CD1c-positive myeloid dendritic cell (primary cell): ENCODE measurements around the gene PAX6.

Experiments
- DNase-seq: peaks from one replicate; pipeline ENCODE4 v3.0.0-alpha.2; 2016; ENCODE audit errors: extremely low spot score

PAX6 gene

DNA sequence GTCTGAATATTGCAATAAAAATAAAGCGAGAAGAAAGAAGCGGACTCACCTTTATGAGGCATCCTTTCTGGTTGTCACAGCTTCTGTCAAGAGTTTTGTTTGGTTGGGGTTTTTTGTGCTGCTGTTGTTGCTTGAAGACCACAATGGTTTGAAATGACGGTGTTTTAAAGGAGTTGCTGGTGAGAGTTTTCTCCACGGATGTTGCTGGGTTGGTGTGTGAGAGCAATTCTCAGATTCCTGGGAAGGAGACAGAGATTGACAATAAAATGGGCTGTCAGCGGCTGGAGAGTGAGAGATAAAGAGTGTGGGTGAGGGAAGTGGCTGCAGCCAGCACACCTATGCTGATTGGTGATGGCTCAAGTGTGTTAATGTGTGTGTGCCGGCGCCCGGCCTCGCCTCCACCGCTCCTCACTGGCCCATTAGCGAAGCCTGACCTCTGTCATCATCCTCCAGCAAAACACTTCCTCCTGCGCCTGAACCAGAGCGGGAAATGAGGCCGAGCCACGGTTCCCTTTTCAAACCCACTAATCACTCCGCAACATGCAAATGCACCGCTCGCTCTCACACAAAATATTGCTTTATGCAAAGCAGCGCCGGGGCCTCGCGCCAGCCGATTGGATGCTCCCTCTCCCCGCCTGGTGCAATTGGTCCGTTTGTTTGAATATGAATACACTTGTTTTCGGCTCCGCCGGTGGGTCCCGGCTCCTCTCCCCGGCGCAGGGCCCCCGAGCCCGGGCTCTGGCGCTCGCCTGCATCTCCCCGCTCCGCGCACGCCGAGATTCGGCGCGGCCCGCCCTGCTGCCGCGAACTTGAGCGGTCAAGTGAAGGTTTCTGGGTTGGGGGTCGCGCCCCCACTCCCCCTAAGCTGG is at the start of gene PAX6:
PAX6 (minus strand) TSS at position 544 of the 869 bp plus-strand sequence. CDS start 4,911 bp downstream, outside the sequence.
- peak; percentile 92 for DNase-seq

DNA sequence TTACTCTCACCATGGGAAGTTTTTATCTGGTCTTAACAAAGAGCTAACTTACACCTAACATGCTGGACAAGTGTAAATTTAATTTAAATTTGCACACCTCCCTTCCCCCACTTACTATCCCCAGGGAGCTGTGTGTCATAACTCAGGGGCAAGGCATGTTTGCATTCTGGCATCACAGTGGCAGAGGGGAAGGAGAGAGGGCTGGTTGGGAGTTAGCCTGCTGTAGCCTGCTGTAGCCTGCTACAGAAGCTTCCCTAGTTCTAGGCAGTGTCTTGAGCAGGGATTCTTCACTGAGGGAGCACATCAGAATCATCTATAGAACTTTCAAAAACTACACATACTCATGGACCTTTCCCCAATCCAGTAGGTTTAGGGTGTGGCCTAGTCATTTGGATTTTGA is 49.3 kb upstream of the PAX6 start:
- DNase-seq = no peak

DNA sequence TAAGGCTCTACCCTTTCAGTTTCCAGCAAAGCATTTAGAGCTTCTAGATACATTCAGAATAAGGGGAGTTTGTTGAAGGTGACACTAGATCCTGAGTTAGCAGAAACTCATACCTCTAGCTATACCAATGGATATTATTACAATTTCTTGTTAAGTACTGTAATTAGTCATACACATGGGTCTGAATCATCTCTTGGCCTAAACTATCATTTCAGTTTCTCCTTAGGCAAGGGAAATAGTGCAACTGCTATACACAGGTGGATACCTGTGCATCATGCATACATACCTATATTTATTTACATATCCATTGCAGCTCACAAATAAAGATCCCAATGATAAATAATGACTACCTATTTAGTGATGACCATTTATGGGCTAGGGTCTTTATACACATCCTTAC is 45.1 kb upstream of the PAX6 start:
- no peak for DNase-seq

DNA sequence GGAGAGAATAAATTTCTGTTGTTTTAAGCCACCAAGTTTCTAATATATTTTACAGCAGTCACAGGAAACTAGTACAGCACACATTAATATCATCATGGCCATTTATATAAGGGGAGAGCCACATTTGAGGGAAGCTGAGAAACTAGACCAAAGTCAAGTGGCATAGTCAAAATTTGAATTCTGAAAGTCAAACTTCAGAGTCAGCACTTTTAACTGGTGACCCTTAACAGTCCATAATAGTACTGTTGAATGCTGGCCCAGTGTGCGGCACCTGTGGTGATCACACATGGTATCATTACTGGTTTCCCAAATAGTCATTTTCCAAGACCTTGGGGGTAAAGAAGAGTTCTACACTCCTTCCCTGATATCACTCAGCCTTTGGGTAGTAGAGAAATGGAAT is 44.3 kb upstream of the PAX6 start:
- no peak for DNase-seq

DNA sequence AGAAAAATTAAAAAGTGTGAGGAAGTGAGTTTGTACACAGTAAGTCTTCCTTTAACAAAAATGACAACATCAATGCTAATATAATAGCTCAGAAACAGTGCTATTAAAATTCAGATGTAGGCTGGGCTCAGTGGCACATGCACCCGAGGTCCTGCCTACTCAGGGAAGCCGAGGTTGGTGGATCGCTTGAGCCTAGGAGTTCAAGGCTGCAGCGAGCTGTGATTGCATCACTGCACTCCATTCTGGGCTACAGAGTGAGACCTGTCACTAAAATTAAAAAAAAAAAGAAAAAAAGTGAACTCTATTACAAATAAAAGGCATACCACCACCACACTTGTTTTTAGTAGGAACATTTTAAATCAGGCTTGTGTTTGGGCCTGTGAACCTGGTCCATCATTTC is 39.2 kb upstream of the PAX6 start:
- no peak for DNase-seq

DNA sequence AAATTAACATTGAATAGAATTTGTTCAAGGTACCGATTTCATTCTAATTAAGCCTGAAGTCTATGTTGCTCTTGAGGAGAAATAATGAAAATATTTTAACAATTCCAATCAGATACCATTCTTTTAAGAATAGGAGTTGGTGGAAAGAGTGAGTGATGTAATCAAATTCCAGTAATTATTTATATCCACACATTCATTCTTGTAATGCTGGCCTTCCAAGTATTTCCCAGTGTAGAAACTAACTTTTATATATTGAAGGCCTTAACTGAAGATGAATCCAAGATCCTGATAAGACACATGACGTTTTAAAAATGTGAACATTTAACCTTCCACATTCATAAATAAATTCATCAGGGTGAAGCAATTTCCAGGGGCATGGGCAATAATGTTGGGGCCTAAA is 36.6 kb upstream of the PAX6 start:
- DNase-seq = no peak

DNA sequence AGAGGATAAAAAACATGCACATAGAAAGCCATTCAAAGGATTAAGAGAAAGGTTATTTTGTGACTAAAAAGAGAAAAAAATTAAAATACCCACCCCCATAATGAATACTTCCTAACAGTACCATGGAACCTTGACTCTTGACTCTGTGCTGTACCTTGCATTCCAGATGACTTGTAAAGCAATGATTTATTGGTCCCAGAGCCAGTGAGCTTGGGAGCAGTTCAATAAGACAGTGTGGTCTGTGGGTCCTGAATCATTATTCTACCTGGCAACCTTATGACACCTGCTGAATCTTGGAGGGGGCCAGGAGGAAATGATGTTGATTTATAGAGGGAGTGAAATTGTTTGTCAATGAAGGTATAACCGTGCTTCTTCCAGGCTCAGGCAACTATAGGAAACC is 34.2 kb upstream of the PAX6 start:
- no peak for DNase-seq

DNA sequence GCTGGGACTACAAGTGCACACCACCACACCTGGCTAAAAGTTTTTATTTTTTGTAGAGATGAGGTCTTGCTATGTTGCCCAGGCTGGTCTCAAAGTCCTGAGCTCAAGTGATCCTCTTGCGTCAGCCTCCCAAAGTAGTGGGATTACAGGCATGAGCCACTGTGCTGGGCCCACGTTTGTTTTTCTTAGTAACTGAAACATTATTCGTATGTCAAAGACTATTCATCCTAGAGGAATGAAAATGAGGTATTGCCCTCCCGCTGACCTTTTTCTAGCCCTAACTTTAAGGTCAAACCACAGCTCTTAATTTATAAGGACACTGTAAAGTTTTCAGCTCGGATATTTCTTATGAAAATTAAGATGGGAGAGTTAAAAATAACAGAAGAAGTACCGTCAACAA is 33.2 kb upstream of the PAX6 start:
- DNase-seq = no peak

DNA sequence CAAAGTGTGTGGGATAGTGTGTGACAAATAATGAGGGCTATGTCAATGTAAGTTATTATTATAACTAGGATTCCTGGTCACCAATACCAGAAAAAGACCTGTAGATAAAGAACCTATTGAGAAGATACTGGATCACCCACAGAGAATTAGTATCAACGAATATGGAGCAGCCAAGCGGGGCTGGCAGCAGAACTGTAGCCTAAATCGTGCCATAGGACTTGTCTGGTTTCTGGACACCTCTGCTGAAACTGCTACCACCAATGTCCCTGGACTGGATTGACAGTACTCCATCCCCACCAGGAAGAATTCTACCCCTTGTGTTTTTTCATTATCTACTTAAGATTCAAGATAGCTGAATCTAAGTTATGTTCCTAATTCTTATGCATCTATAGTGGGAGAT is 30.3 kb upstream of the PAX6 start:
- DNase-seq = no peak

DNA sequence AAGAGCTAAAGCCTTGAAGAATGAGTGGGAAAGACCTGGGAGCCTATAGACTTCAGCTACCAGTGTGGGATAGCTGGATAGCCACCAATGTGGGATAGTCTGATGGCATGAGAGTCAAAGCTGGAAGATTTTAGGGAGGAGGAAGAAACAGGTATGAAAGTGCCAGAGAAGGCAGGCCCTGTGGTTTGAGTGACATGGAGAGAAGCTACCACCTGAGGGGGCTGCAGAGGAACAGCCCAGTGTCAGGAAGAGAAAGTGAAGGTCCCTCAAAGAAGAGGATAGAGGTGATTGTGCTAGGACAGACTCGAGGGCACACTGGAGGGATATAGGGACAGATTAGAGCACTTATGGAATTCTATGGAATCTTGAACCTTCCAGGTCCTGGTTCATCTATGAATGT is 23.1 kb upstream of the PAX6 start:
- no peak for DNase-seq

DNA sequence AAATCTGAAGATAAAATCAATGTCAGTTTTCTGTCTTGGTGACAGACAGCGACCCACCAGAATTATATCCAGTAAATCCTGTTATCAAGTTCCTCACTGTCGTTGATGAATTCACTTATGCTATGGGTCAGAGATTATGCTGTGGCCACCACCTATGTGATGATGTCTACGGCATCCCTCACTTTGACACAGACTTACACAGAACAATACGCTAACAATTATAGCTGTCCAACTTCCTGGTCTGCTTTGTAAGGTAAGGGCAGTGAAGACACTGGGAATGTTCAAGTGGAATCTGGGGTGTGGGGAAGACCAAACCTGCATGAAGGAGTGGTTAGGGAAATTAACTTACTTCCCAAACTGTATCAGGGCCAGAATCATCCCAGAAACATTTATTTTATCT is 19.3 kb upstream of the PAX6 start:
- DNase-seq = no peak

DNA sequence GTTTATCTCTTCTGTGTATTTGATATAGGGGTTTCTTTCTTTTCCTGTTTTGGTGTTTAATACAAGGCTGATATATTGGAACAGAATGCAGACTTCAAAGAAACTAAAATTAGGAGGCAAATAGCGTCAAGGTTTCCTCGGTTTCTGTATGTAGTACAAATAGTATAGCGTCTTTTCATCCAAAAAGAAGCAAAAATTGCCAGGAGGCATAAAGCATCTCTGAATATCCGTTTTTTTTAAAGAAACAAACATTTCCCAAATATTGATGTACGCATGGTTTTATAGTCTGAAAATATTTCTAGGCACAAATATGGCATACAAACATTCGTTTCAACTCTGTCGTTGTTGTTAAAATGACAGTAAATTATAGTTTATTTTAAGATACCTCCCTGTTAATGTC is 17.1 kb upstream of the PAX6 start:
- no peak for DNase-seq

DNA sequence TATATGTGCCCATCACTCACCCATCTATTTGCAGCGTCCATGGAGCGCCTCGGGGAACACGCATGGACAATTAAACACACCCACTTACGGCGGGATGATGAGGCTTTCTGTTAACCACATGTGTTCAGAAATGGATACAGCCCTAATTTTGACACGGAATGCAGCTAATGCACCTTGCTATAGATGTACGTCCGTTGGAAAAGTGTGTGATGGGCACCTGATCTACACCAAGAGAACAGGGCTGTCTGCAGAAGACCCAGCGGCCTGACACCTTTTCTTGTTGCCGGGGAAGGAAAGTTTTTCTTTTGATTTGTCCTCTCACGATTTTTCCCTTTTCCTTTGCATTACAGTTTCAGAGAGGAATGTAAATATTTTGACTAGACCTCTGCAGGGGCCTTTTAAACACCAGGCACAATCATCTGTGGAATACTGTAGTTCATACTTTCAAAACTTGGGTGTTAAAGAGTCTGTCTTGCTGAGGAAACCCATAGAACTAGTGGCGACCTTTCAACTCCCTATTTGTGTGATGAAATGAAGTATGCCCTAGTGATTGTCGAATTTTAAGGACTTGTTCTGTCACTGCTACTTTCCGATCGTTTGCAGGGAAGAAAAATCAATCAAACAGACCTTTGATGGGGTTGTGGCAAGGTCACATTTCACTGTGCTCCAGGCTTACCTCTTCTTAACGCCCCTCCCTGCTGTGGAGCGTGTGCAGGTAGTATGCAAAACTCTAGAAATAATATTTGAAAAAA is 16.5 kb upstream of the PAX6 start:
- DNase-seq = no peak

DNA sequence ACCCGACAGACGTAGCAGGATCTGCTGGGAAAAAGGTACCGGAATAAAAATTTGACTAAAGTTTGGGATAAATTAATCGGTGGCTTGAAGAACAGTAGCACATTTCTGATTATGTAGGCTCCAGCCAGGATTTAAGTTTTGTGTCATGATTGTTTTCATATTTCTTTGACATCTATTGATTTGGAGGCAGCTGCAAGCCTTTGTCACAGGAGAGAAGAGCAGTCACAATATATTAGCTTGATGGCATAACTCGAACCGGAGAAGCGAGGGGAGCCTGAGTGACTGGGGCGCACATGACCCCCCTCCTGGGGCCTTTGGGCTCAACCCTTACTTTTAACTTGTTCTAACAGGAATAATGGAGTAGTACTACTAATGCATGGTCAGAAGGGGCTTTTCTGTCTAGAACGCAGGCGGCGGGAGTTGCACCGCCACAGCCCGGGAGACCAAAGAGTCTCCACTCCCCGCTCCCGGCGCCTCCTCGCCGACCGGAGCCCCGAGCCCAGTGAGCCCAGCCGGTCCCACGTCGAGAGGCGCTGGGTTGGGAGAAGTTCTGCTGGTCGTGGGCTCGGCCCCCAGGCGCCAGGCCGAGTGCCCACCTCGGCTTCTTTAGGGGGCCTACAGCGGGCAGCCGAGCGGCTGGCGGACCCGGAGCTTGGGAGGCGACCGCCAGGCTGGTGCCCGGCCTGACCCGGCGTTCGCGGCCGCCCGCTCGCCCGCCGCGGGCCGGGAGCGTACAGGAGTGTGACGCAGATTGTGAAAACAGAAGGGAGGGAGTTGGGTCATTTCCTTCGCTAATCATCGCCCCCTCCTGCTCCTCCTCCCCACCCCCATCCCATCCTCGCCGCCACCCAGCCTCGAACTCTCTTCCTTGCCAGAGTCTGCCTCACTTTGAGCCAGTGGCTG is 15.7 kb upstream of the PAX6 start:
- no peak for DNase-seq

DNA sequence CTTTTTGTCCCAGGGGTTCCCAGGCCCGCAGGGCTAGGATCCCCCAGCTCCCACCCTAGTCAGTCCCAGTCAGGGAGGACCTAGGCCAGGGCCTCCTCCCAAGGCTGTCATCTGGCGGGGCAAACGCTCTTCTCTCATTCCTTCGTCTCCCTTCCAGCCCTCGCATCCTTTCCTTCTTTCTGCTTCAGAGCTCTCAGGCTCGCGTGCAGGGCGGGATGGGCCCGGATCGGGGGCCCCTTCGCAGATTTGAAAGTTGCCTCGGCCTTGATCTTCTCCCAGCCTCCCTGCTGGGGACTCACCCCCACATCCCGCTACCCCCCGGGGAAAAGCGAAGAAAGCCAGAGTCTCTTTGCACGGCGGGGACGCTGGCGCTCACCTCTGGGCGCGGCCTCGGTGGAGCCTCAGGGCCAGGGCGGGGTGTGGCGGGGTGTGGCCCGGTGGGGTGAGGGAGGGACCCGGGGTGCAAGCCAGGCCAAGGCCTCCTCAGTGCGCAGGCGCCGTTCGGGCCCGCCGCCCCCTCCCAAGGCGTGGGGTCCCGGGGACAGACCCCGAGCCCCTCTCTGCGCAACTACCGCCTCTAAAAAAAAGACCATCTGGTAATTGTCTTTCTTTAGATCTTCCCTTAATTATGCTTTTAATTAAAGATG is 14.8 kb upstream of the PAX6 start:
- DNase-seq = no peak

DNA sequence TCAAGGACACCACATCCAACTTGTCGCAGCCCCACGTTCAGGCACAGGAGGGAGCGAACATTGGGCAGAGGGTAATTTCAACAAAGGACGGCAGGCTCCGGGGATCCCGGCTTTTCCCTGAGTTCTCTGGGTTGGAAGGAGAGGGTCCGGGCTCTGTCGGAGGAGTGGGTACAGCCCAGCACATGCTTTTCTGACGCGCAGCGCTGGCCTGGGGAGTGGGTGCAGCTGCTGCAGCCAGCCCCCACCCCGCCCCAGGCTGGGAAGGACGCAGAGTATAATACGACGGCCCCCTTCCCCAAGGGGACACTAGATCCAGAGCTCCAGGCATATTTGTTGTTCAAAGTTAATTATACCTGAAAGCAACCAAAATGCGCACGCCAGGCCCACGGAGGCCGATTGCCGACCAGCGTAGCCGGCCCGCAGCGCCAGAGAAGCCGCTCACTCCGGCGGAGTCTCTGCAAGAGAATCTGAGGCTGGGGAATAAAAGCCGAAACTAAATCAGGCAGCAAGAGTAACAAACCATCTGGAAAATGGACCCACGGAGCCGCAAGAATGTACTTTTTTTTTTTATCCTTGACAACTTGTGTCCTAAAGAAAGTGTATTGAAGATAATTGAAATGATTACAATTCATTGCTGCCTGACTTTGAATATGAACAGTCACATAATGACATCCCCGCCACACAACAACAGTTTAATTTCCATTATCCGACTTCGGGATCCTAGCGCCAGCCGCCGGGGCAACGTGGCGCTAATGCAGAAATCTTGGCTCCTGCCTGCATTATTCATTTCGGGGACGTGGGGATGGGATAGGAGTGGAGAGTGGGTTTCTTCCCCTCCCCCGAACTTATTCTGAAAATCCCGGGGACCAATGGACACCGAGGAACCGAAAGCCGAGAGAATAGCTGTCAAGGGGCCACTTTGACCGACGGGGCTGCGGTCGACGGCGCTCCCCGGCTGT is 14.0 kb upstream of the PAX6 start:
- DNase-seq = no peak

DNA sequence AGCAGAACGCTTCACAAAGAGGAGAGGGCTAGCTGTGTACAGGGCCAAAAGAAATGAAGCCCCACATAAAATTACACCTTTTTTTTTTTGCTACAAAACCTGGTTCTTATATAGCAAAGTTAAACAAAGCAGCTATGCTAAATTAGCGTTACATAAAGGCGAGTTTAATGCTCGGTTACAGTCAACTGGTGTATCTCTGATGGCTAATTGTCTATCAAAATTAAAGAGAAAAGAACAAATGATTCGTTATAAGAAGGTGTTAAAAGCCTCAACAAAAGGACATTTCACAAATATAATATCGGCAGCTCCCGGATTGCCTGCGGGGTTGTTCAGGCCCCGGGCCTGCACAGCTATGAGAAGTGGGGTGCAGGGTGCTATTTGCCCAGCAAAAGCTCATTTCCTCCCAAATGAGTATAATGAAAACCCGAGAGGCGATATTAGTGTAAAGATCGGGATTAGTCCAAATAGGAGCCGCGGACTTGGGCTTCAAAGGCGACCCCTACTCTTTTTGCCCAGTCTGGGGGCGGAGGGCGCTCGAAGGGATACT is 13.3 kb upstream of the PAX6 start:
- DNase-seq = no peak

DNA sequence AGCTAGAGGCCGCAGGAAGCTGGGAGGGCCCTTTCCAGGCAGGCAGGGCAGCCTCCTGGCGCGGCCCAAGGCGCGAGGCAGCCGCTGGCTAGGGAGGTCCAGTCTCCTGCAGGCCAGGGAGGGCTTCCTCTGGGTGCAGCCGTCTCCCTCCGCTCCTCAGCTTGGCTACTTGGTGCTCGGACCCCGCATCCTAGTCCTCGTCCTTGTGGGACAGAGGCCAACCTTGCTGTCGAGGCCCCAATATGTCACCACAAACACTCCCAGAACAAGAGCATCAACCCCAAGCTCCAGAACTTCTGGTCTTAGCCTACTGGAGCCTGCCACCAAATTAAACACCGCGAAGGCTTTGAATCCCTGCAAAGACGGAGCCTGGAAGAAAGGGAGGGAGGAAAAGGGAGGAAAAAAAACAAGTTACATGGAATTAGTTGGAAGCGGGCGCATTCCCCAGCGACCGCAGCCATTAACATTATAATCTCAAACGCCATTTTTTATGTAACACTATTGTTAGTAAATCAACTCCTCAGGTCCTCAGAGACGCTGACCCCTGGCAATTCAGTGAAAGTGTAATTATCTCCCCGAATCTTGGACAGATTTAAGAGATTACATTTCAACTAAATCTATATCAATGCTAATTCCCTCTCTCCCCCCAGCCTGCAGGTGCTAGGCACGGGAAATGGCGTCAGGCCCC is 12.7 kb upstream of the PAX6 start:
- DNase-seq = no peak

DNA sequence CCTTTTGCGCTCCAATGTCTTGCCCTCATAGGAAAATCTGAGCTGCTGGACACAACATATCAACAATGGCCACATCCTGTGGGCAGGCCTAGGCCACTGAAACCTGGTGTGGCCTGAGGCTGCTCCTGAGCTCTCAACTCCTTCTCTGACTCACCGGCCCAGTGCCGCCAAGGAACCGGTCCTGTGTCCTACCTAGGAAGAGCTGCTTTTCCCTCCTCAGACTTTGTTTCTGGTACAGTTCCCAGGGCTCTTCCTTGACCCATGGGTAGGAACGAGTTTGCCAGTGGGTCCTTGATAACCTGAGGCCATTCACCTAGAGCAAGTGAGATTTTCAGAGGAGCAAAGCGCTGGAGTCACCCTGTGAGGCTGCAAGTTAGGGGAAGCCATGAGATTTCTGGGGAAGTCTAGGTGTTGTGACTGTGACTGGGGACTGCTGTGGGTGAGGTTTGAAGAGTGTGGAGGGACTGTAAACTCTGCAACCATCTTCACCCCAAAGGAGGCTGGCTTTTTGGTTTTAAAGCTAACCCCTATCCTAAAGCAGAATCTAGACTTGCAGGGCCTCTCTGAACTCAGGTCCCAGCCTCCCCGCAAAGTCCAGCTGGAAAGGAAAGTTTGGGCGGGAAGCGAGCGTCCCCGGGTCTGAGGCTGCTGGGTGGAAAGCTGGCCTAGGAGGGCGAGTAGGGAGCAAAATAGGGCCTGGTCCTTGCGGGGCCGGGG is 12.0 kb upstream of the PAX6 start:
- DNase-seq = no peak
